Stomach (tissue), 4 donors: ENCODE results near the gene RASAL2.

Source experiments
- EP300 ChIP-seq: sonication (generic); formaldehyde crosslinking; IDR thresholded peaks from one replicate; pipeline ENCODE4 v1.6.1; 2017; ENCODE audit warnings: antibody characterized with exemption
- POLR2A ChIP-seq, 4 donors: fragments of 450-650 bp; IDR thresholded peaks; one replicate each; pipeline ENCODE4 v1.6.1; 2016; ENCODE audit warnings: antibody characterized with exemption in 4 of 4, control low read depth in 2 of 4, mild to moderate bottlenecking in 1 of 4, moderate library complexity in 1 of 4
- POLR2AphosphoS5 ChIP-seq, 3 donors: sonication (generic); formaldehyde crosslinking; IDR thresholded peaks; one replicate each; pipeline ENCODE4 v1.6.1; 2016; ENCODE audit warnings: antibody characterized with exemption in 3 of 3
- TF ChIP-seq, protein P1 (sequence below), 7 experiments: fragments of 450-650 bp in 4 of 7; fragments of 200-600 bp in 3 of 7; sonication (generic) in 3 of 7; IDR thresholded peaks; one replicate each; pipeline ENCODE4 v1.5.1; 2016 to 2019; ENCODE audit warnings: antibody characterized with exemption in 7 of 7, control low read depth in 2 of 7, mild to moderate bottlenecking in 1 of 7

- TF ChIP-seq POLR2A (IDR thresholded peaks at IDR 0.05) (no peak), POLR2AphosphoS5 (IDR thresholded peaks at IDR 0.05) (no peak), EP300 (no peak)
- TF ChIP-seq, protein P1, sequence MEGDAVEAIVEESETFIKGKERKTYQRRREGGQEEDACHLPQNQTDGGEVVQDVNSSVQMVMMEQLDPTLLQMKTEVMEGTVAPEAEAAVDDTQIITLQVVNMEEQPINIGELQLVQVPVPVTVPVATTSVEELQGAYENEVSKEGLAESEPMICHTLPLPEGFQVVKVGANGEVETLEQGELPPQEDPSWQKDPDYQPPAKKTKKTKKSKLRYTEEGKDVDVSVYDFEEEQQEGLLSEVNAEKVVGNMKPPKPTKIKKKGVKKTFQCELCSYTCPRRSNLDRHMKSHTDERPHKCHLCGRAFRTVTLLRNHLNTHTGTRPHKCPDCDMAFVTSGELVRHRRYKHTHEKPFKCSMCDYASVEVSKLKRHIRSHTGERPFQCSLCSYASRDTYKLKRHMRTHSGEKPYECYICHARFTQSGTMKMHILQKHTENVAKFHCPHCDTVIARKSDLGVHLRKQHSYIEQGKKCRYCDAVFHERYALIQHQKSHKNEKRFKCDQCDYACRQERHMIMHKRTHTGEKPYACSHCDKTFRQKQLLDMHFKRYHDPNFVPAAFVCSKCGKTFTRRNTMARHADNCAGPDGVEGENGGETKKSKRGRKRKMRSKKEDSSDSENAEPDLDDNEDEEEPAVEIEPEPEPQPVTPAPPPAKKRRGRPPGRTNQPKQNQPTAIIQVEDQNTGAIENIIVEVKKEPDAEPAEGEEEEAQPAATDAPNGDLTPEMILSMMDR (IDR thresholded peaks at IDR 0.05): no peak
Observed at GRCh38 chr1:178119628-178120027, 25.7 kb downstream of the RASAL2 start.
